Measurements from ENCODE around the gene OAS3.
A peak's percentile ranks its signal among the peaks of the same experiment; 100 is the strongest.
"Not testable (repeated sequence)": the region's sequence is repeated elsewhere in the genome, so short reads cannot be mapped to it uniquely, and the experiment has no call there.

The OAS3 gene

DNA sequence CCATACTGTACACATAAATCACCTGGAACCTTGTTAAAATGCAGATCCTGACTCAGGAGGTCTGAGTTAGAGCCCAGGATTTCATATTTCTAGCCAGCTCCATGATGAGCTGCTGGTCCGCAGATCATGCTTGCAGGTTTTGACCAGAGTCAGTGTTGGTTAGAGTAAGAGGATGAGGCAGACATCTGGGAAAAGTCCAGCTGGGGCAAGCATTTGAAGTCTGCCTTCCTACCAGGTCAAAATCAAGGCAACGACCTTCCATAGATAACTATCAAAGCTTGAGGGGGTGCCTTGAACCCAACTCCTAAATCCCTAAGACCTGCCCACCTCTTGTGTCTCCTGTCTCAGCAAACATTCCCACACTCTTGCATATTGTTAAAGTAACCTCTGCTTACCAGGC, 49.3 kb downstream of the OAS3 start:
- DNase-seq = no peak

DNA sequence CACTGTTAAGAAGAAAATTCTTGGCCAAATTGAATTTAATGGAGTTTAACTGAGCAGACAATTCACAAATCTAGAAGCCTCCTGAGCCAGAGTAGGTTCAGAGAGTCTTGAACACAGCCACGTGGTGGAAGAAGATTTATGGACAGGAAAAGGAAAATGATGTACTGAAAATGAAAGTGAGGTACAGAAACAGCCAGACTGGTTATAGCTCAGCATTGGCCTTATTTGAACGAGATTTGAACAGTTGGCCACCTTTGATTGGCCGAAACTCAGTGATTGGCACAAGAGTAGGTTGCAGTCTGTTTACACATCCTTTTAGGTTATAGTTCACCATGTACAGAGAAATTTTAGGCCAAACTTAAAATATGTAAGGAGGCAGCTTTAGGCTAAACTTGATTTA, 50.0 kb downstream of the OAS3 start:
- no peak for DNase-seq

DNA sequence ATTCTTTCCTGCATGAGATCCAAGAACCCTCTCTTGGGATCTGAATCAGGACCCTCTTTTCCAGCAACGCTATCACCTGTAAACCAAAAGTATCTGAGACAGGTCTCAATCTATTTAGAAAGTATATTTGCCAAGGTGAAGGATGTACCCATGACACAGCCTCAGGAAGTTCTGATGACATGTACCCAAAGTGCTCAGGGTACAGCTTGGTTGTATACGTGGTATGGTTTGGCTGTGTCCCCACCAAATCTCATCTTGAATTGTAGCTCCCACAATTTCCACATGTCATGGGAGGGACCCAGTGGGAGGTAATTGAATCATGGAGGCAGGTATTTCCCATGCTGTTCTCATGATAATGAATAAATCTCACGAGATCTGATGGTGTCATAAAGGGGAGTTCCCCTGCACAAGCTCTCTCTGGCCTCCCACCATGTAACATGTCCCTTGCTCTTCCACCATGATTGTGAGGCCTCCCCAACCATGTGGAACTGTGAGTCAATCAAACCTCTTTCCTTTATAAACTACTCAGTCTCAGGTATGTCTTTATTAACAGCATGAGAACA, 50.6 kb downstream of the OAS3 start:
- not testable (repeated sequence) for DNase-seq

DNA sequence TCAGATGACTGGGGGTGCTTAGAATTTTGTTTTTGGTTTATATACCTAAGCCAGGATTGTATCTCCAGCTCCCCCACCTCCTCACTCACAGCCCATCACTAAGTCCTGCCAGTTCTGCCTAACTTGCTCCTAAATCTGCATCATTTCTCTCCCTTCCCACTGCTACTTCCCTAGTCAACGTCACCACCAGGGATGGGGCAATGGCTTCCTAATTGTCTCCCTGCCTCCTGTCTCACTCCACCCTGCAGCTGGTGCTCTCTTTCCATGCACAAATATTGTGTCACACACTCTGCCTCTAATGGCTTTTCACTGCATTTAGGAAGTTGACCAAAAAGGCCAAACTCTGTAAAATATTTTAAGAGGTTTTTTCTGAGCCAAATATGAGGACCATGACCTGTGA, 51.5 kb downstream of the OAS3 start:
- no peak for DNase-seq

DNA sequence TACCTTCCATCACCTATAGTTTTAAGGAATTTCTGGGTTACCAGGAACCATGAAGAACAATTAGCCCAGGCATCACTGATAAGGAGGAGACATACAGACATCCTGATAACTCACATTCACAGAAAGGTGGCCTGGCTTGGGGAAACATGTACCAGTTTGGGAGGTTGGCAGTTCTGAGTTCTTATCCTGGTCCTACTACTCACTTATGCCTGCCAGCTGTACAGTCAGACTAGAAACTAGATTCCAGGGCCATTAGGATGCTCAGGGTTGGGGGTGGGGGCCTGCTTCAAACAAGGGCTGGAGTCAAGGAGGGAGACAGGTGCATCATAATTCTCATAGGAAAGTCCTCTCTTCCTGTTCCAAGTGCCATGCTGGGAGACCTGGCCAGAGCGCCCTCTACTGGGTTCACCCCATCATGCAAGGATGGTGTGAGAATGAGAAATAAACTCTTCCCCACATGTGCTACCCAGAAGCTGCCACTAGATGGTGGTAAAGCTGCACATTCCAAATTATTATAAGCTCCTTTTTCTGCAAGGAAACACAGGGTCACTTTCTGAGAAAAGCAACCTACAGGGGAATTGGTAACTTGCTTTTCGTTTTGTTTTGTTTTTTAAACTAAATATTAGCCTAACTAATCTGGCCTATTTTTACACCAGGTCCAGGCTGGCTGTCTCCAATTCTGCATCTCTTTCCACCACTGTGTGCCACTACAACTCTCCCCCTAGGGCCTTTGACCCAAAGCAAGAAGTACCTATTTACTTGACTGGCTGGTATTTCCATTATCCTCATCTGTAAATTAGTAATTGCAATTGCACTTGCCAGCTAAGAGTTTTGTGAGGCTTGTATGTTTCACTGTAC, 54.5 kb downstream of the OAS3 start:
- DNase-seq = peak; percentile 82

DNA sequence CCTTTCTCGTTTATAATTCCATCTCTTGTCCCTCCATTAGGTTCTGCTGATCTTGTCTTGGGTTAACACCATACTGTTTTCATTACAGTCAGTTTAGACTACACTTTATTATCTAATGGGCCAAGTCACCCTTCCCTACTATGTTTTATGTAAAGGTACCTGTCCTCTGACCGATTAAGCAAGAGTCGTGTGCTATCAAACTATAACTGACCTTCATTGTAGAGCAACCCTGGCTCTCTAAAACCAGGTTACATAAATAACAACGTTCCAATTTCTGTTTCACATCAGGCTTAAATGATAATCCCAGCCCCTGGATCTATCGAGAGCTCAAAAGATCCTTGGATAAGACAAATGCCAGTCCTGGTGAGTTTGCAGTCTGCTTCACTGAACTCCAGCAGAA, 56.7 kb downstream of the OAS3 start:
- no peak for DNase-seq

DNA sequence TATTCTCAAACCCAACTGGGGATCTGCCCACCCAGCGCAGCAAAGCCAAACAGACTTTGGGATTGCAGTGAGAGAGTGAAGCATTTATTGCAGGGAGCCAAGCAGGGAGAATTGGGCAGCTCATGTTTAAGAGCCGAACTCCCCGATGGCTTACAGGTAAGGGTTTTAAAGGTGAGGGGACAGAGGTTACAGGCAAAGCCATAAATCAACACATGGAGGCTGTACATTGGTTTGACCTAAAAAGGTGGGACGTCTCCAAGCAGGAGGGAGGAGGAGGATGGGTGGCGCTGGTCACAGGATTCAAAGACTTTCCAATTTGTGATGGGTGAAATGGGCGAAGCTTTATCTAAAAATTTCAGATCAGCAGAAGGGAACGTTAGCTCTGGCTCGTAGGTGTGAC, 58.2 kb downstream of the OAS3 start:
- DNase-seq = no peak

DNA sequence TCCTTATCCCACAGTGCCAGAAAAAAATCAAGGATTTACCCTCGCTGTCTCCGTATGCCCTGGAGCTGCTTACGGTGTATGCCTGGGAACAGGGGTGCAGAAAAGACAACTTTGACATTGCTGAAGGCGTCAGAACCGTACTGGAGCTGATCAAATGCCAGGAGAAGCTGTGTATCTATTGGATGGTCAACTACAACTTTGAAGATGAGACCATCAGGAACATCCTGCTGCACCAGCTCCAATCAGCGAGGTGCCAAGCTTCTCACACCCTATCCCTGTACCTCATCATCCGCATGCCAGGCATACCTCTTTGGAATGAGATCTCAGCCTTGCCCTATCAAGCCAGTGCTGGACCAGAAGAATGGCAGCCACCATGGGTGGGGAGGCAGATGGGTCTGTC, 59.2 kb downstream of the OAS3 start:
- DNase-seq = no peak

DNA sequence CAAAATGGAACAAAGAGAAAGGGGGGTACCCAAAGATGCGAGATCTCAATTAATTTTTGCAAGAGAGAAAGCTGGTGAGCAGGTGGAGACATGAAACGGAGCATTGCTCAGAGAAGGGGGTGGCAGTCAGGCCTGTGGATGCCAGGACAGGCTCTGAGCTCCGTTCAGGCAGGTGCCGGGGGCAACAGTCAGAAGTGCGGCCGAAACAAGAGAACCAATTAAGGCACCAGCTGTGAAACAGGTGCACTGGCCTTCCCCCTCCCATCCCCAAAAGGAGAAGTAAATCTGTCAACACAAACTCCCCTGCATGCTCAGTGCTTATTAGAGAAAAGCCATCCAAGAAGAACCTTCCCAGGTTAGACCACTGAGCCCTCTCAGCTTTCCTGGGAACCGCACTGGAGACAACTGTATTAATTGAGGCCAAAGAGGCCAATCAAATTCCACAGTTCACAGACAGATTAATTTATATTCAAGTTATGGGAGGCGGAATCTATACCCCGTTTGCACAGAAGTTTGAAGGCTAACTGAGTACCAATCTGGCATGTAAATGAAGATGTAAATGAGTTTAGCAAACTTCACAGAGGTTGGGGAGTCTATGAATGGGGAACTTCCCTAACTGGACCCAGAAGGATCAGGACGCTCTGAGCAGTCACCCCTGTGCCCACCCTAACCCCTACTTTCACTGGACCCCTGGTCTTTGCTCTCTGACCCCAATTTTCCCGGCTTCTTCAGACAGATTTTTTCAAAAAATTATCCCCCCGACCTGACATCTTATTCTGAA, 60.9 kb downstream of the OAS3 start:
- DNase-seq = no peak

DNA sequence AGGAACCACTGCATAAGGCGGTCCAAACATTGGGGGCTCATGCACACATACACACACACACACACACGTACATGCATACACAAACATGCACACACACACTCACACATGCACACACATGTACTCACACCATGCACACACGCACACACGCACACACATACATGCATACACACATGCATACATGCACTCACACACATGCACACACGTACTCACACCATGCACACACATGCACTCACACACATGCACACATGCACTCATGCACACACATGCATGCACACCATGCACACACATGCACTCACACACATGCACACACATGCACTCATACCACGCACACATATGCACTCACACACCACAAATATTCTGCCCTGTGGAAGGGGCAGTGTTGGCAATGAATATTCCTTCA, 62.2 kb downstream of the OAS3 start:
- no peak for DNase-seq

DNA sequence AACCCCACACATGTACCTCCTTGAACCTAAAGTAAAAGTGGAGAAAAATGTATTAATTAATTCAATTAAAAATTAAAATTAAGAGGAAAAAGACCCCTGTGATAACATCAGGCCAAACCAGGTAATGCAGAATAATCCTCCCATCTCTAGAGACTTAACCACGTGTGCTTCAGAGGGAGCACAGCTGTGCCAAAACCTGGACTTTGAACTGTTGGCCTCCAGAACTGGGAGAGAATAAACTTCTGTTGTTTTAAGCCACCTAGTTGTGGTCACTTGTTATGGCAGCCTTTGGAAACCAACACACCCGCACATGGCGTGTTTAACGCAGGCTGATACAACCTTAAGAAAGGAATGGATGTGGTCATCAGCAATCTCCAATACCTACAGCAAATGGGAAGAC, 63.9 kb downstream of the OAS3 start:
- DNase-seq = no peak

DNA sequence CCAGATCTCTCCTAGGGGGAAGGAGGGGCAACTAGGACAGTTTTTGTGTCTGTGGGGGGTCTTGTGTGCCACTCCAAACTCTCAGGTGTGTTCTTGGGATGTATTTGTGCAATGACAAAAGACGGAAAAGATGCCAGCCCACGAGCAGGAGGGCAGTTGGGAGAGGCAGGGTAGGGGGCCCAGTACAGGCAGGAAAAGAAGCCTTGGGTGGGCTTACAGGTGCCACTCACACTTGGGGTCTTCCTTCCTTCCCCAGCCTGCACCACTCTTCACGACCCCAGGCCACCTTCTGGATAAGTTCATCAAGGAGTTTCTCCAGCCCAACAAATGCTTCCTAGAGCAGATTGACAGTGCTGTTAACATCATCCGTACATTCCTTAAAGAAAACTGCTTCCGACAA, 64.4 kb downstream of the OAS3 start:
- no peak for DNase-seq

DNA sequence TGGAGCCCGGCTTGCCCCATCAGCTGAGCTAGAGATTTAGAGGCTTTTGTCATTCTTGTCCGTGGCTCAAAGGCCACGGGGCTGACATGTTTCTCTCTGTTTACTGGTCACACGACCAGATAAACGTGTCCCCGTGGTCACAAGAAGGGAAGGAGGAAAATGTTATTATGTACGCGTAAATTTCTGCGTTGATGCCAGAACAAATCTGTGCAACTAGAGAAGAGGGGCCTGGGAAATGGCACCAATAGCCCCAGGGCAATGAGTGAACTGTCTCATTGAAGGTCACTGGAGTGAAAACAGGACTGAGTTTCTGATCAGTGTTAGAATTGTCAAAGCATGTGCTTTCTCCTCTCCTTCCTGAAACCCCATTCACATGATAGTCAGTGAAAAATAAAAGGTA, 65.4 kb downstream of the OAS3 start:
- no peak for DNase-seq

DNA sequence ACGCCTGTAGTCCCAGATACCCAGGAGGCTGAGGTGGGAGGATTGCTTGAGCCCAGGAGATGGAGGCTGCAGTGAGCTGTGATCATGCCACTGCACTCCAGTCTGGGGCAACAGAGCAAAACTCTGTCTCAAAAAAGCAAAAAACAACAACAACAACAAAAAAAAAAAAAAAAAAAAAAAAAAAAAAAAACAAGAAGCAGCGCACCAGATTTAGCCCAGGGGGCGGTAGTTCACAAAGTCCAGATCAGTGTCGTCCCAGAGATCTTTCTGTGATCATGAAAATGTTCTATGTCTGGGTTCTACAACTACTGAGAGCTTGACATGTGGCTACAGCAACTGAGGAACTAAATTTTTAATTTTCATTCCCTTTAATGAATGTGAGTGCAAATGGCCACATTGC, 67.5 kb downstream of the OAS3 start:
- no peak for DNase-seq

DNA sequence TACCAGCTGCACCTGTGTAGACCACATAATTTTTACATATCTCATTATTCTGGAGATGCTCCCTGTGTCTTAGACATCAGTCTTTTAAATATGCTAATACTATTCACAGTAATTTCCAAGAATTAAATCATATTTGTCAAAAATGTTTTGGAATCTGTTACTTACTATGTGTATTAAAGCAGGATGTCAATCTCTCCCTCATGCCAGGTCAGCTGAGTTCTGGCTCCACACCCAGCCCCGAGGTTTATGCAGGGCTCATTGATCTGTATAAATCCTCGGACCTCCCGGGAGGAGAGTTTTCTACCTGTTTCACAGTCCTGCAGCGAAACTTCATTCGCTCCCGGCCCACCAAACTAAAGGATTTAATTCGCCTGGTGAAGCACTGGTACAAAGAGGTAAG, 67.9 kb downstream of the OAS3 start:
- no peak for DNase-seq

DNA sequence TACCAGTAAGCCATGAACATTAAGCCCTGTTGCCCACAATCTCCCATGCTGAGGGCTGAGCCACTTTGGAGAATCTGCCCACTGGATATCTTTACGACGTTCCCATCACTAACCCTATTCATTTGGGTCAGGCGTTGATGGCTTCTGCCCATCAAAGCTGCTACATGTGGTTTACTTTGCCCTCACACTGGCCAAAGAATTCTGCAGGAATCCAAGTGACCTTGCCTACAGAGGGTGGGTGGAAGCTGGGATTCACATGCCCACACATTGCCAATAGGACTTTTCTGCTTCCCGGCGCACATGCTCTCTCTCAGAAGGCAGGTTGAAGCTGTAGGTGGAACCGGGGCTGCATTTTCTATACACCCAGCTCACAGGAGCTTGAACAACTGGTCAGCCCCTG, 68.4 kb downstream of the OAS3 start:
- no peak for DNase-seq

DNA sequence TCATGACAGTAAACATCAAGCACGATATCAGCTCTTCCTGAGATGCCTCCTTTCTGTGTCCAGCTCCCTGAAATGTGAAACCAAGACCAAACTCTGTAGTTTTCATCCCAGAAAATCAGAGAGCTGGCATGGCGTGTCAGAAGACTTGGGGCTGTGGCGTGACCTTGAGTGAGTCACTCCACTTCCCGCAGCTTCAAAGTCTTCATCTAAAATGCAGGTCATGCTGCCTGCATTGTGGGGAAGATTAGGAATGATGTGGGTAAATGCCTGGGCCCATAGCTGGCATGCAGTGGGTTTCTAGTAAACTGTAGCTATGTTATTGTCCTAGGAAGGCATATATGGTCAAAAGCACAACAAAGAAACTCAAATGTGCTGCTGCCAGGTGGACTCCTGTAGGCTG, 68.9 kb downstream of the OAS3 start:
- no peak for DNase-seq

DNA sequence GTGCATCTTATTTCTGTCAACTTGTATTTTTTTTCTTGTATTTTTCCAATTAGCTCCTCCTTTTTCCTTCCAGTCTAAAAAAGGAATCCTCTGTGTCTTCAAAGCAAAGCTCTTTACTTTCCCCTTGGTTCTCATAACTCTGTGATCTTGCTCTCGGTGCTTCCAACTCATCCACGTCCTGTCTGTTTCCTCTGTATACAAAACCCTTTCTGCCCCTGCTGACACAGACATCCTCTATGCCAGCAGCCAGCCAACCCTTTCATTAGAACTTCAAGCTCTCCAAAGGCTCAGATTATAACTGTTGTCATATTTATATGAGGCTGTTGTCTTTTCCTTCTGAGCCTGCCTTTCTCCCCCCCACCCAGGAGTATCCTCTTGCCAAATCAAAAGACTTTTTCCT, 72.4 kb downstream of the OAS3 start:
- no peak for DNase-seq

DNA sequence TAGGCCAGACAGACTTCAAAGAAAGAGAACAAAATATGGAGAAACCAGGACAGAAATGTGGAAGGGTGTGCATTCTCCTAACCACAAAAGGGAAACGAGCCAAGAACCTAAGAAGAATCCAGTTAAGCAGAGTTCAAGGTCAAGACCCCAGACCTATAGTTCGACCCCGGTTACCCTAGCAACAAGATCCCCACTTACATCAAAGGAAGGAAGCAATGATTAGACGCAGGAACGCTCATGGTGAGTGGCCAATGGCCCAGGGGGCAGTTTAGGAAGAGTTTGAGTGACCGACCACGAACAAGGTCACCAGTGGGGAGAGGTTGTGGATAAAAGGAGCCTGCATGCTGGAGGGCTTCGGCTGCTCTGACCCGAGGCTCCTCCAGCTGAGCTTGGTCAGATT, 76.3 kb downstream of the OAS3 start:
- DNase-seq = no peak

DNA sequence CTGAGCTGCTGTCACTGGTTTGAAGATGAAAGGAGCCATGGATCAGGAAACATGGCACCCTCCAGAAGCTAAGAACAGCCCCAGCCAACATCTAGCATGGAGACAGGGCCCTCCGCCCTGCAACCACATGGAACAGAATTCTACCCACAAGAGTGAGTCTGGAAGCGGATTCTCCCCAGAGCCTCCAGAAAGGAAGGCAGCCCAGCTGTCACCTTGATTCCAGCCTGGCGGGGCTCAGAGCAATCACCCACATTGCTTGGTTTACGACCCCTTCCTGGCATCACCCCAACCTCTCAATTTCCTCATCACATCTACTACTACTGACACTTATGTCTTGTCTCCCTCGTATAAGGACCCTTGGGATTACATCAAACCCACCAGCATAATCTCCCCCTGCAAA, 78.5 kb downstream of the OAS3 start:
- no peak for DNase-seq

DNA sequence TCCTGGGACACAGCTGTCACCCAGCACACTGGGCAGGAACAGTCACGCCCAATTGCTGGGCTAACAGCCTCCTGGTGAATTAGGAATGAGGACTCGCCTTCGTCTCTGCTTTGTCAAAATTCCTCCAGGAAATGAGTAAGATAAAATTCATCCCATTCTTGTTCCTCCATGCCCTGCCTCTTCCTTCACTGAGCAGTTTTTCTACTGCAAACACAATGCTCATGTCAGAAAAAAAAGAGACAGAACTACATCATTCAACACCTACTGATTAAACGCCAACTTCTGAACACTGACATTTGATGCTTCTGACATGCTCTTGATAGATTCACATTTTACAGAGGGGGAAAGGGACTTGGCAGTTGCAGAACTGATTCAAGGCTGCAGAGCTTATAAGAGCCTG, 80.8 kb downstream of the OAS3 start:
- no peak for DNase-seq

DNA sequence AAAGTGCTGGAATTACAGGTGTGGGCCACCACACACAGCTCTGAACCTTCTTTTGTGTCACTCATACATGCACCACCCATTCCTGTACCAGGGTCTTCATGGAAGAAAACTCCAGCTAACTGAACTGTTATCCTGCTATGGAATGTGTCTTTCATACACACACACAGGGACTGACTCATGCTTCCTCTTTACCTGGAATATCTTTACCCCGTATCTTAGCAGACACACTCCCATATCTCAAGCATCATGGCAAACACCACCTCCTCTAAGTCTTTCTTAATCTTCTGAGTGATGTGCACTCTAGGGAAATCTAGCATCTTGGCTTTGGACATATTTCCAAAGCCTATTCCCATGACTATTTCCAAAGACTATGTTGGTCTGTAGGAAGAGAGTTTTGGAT, 83.2 kb downstream of the OAS3 start:
- DNase-seq = no peak
